HG02588 (cell line): ENCODE measurements around the gene NSD2.
"Not testable (repeated sequence)": the region's sequence is repeated elsewhere in the genome, so short reads cannot be mapped to it uniquely, and the experiment has no call there.

ENCODE experiments used
- ATAC-seq: cut with Tn5 transposase; IDR thresholded peaks from one replicate; pipeline ENCODE4 v1.9.1; 2021; ENCODE audit warnings: mild to moderate bottlenecking, moderate library complexity; ENCODE audit not compliant: unreplicated experiment

Gene NSD2

GRCh38 chr4:2031161-2031560 is 160.0 kb downstream of the NSD2 start:
- ATAC-seq, result not testable (repeated sequence)
